Head of caudate nucleus (tissue), 42 donors: Measurements from ENCODE around the gene ANGEL1.

ENCODE experiments used
- DNase-seq, 42 donors: peaks; one replicate each; pipeline versions ENCODE4 v3.0.0 to v3.0.0-alpha.2; 2020 to 2021; ENCODE audit warnings: mixed read lengths in 7 of 42
- intact Hi-C: fragments of 100-400 bp; cut with DNase I; formaldehyde crosslinking; loops from one replicate; pipeline ENCODE4 v1.15.0; 2022

Gene ANGEL1

GRCh38 chr14:76812422-76813383 lies at the start of gene ANGEL1:
ANGEL1 (minus strand) TSS chr14:76812882; CDS start chr14:76812827, 55 bp downstream.
- DNase-seq: peak; percentile 83 to 97 (median 94)
- intact Hi-C loops: loop anchor here (5.0 kb wide), 1 partner anchor 50 kb away; the partner anchor contains the start of gene VASH1

- intact Hi-C loops: no loop called here
- DNase-seq: no peak
Measured at GRCh38 chr14:76861574-76862255, 49.0 kb upstream of the ANGEL1 start.

GRCh38 chr14:76856769-76857168 lies 44.1 kb upstream of the ANGEL1 start:
- intact Hi-C loops: no loop called here
- no peak for DNase-seq

GRCh38 chr14:76855066-76855465 lies 42.4 kb upstream of the ANGEL1 start:
- peak in 6 of 42 donors; percentile 25 to 69 (median 38) for DNase-seq
- intact Hi-C loops: no loop called here

- intact Hi-C loops: no loop called here
- DNase-seq: no peak
Measured at GRCh38 chr14:76848879-76849278, 36.2 kb upstream of the ANGEL1 start.

- DNase-seq: no peak
- intact Hi-C loops: no loop called here
Measured at GRCh38 chr14:76846331-76847047, 33.8 kb upstream of the ANGEL1 start.

GRCh38 chr14:76844223-76844622 lies 31.5 kb upstream of the ANGEL1 start:
- intact Hi-C loops: no loop called here
- peak in 34 of 42 donors; percentile 18 to 77 (median 44) for DNase-seq

GRCh38 chr14:76842414-76842813 lies 29.7 kb upstream of the ANGEL1 start:
- DNase-seq: no peak
- intact Hi-C loops: no loop called here

GRCh38 chr14:76837524-76837923 lies 24.8 kb upstream of the ANGEL1 start:
- no peak for DNase-seq
- intact Hi-C loops: no loop called here

GRCh38 chr14:76836029-76836630 lies 23.4 kb upstream of the ANGEL1 start:
- intact Hi-C loops: no loop called here
- DNase-seq: peak in 22 of 42 donors; percentile 17 to 71 (median 40)

- no peak for DNase-seq
- intact Hi-C loops: no loop called here
Measured at GRCh38 chr14:76834241-76834661, 21.6 kb upstream of the ANGEL1 start.

GRCh38 chr14:76833011-76833410 lies 20.3 kb upstream of the ANGEL1 start:
- intact Hi-C loops: no loop called here
- no peak for DNase-seq

- intact Hi-C loops: no loop called here
Measured at GRCh38 chr14:76832503-76832988, 19.9 kb upstream of the ANGEL1 start.

GRCh38 chr14:76830556-76830955 lies 17.9 kb upstream of the ANGEL1 start:
- intact Hi-C loops: no loop called here
- DNase-seq: no peak

More at GRCh38 chr14:76832503-76832988, 19.9 kb upstream of the ANGEL1 start:
- peak in 7 of 42 donors; percentile 8 to 51 (median 24) for DNase-seq

- peak; percentile 76 to 98 (median 92) for DNase-seq
- intact Hi-C loops: no loop called here
Measured at GRCh38 chr14:76829650-76830421, 17.2 kb upstream of the ANGEL1 start.

- peak in 32 of 42 donors; percentile 21 to 76 (median 48) for DNase-seq
- intact Hi-C loops: no loop called here
Measured at GRCh38 chr14:76829013-76829365, 16.3 kb upstream of the ANGEL1 start.

- intact Hi-C loops: no loop called here
Measured at GRCh38 chr14:76828339-76829012, 15.8 kb upstream of the ANGEL1 start.

More at GRCh38 chr14:76828339-76829012, 15.8 kb upstream of the ANGEL1 start:
- DNase-seq: peak in 11 of 42 donors; percentile 7 to 52 (median 37)
